ENCODE data around the gene OR6C2.
A peak's percentile ranks its signal among the peaks of the same experiment; 100 is the strongest.
"Not testable (repeated sequence)": the region's sequence is repeated elsewhere in the genome, so short reads cannot be mapped to it uniquely, and the experiment has no call there.

Gene OR6C2

DNA sequence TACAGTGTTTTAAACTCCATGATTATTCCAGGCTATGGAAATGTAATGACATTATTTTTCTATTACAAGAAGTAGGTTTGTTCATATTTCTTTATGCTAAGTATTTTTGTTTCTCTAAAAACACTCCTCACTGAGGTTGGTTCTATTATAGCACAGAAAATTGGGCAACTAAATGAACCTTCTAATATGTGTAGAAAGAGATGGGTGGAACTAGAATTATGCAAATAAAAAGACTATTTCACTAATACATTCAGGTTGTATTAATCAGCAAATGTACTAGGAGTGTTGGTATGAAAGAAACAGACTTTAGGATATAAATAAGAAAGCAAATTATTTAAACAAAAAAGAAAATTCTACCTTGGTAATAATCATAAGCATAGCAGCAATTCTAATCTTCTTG lies 4.9 kb downstream of the OR6C2 start:
- H3K79me2 ChIP-seq (ENCODE audit: control insufficient read depth, low read length): no peaks in the 10 kb centered on the region
- H3K4me1 ChIP-seq (ENCODE audit: control insufficient read depth, low read length): peaks cover 29% of the 10 kb centered on the region
- no peaks in the 10 kb centered on the region for H3F3A ChIP-seq (ENCODE audit: control insufficient read depth, insufficient read depth)
- H3K9me3 ChIP-seq (ENCODE audit: control insufficient read depth, insufficient read depth, low read length): no peaks in the 10 kb centered on the region
- no peaks in the 10 kb centered on the region for H3K27me3 ChIP-seq (ENCODE audit: control insufficient read depth, low read length)
- TF ChIP-seq CTCF (IDR thresholded peaks at IDR 0.05; ENCODE audit: low read depth, low read length, poor library complexity, severe bottlenecking) (no peak), EZH2phosphoT487 (IDR thresholded peaks at IDR 0.05; ENCODE audit: borderline replicate concordance, low read length) (no peak)
- no peak overlapping the region for H3K4me3 ChIP-seq (ENCODE audit: low read length)
- H3K9me2 ChIP-seq (replicated peaks; ENCODE audit: control insufficient read depth, low read length): no peaks in the 10 kb centered on the region; the same call in 1 of the 2 replicates
- no peak overlapping the region for H3K27ac ChIP-seq (ENCODE audit: low read depth, low read length)
- H4K20me1 ChIP-seq (ENCODE audit: control insufficient read depth, insufficient read depth, low read depth, low read length): no peaks in the 10 kb centered on the region
- no peak overlapping the region for H3K4me2 ChIP-seq (ENCODE audit: low read length)
- H3K36me3 ChIP-seq (ENCODE audit: control insufficient read depth, low read length): no peaks in the 10 kb centered on the region

DNA sequence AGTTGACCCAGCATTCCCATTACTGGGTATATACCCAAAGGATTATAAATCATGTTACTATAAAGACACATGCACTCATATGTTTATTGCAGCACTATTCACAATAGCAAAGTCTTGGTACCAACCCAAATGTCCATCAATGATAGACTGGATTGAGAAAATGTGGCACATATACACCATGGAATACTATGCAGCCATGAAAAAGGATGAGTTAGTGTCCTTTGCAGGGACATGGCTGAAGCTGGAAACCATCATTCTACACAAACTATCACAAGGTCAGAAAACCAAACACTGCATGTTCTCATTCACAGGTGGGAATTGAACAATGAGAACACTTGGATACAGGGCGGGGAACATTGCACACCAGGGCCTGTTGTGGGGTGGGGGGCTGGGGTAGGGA lies 21.1 kb downstream of the OR6C2 start:
- H3K27ac ChIP-seq (ENCODE audit: low read depth, low read length); H3K9me2 ChIP-seq (replicated peaks; ENCODE audit: control insufficient read depth, low read length); H3K4me3 ChIP-seq (ENCODE audit: low read length); H3K9me3 ChIP-seq (ENCODE audit: control insufficient read depth, insufficient read depth, low read length); H3K27me3 ChIP-seq (ENCODE audit: control insufficient read depth, low read length); H3K36me3 ChIP-seq (ENCODE audit: control insufficient read depth, low read length); H3K79me2 ChIP-seq (ENCODE audit: control insufficient read depth, low read length); H4K20me1 ChIP-seq (ENCODE audit: control insufficient read depth, insufficient read depth, low read depth, low read length); H3K4me2 ChIP-seq (ENCODE audit: low read length); H3F3A ChIP-seq (ENCODE audit: control insufficient read depth, insufficient read depth): not testable (repeated sequence)
- H3K4me1 ChIP-seq (ENCODE audit: control insufficient read depth, low read length): peaks cover 37% of the 10 kb centered on the region

- TF ChIP-seq CTCF (IDR thresholded peaks at IDR 0.05; ENCODE audit: low read depth, low read length, poor library complexity, severe bottlenecking): no peak
- no peak for TF ChIP-seq EZH2phosphoT487 (IDR thresholded peaks at IDR 0.05; ENCODE audit: borderline replicate concordance, low read length)
- Histone ChIP-seq H3K4me3 (ENCODE audit: low read length) (peak overlapping the region; percentile 59), H3K4me1 (ENCODE audit: control insufficient read depth, low read length) (peaks cover 42% of the 10 kb centered on the region), H3K36me3 (ENCODE audit: control insufficient read depth, low read length) (peaks cover 6% of the 10 kb centered on the region), H4K20me1 (ENCODE audit: control insufficient read depth, insufficient read depth, low read depth, low read length) (no peaks in the 10 kb centered on the region), H3K79me2 (ENCODE audit: control insufficient read depth, low read length) (no peaks in the 10 kb centered on the region), H3K9me3 (ENCODE audit: control insufficient read depth, insufficient read depth, low read length) (peaks cover 4% of the 10 kb centered on the region; the same call in 1 of the 2 replicates), H3K4me2 (ENCODE audit: low read length) (peak overlapping the region; percentile 67), H3K27me3 (ENCODE audit: control insufficient read depth, low read length) (no peaks in the 10 kb centered on the region), H3K9me2 (replicated peaks; ENCODE audit: control insufficient read depth, low read length) (no peaks in the 10 kb centered on the region), H3F3A (ENCODE audit: control insufficient read depth, insufficient read depth) (no peaks in the 10 kb centered on the region), H3K27ac (ENCODE audit: low read depth, low read length) (peak overlapping the region; percentile 63)
These were observed 24.0 kb downstream of the OR6C2 start for GRCh38 chr12:55467836-55468235.

DNA sequence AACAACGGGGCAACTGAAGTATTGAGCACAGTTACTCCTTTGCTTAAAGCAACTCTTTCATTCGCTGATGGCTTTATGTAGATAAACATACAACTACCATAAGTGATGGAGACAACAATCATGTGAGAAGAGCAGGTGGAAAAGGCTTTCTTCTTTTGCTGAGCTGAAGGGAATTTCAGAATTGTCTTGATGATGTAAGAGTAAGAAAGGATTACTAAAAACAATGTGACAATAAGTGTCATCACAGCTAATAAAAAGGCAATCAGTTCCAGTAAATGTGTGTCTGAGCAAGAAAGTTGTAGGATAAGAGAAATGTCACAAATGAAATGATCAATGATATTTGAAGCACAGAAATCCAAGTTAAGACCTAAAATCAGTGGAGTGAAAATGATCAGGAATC lies 25.4 kb downstream of the OR6C2 start:
- TF ChIP-seq EZH2phosphoT487 (IDR thresholded peaks at IDR 0.05; ENCODE audit: borderline replicate concordance, low read length) (no peak), CTCF (IDR thresholded peaks at IDR 0.05; ENCODE audit: low read depth, low read length, poor library complexity, severe bottlenecking) (no peak)
- H3F3A ChIP-seq (ENCODE audit: control insufficient read depth, insufficient read depth): no peaks in the 10 kb centered on the region
- H3K27me3 ChIP-seq (ENCODE audit: control insufficient read depth, low read length): no peaks in the 10 kb centered on the region
- peaks cover 4% of the 10 kb centered on the region; the same call in 1 of the 2 replicates for H3K9me3 ChIP-seq (ENCODE audit: control insufficient read depth, insufficient read depth, low read length)
- peaks cover 42% of the 10 kb centered on the region for H3K4me1 ChIP-seq (ENCODE audit: control insufficient read depth, low read length)
- H3K79me2 ChIP-seq (ENCODE audit: control insufficient read depth, low read length): no peaks in the 10 kb centered on the region
- H3K36me3 ChIP-seq (ENCODE audit: control insufficient read depth, low read length): peaks cover 6% of the 10 kb centered on the region
- no peak overlapping the region for H3K27ac ChIP-seq (ENCODE audit: low read depth, low read length)
- H3K4me2 ChIP-seq (ENCODE audit: low read length): no peak overlapping the region
- no peaks in the 10 kb centered on the region for H4K20me1 ChIP-seq (ENCODE audit: control insufficient read depth, insufficient read depth, low read depth, low read length)
- H3K9me2 ChIP-seq (replicated peaks; ENCODE audit: control insufficient read depth, low read length): no peaks in the 10 kb centered on the region
- H3K4me3 ChIP-seq (ENCODE audit: low read length): no peak overlapping the region
